CD14-positive monocyte (primary cell): ENCODE results near the gene PLXNA4. TPM values are rescaled to one million over a fixed set of nuclear protein-coding genes. Genes with fewer than 3 reads are reported as not detected.
"Not testable (repeated sequence)": the region's sequence is repeated elsewhere in the genome, so short reads cannot be mapped to it uniquely, and the experiment has no call there.

Experiments used
- DNase-seq, 3 donors: peaks; one replicate each; pipeline ENCODE4 v3.0.0-alpha.2; 2011 to 2022
- H2AFZ ChIP-seq: 2 replicates; pipeline ENCODE4 v1.6.0; 2012; ENCODE audit warnings: mild to moderate bottlenecking, low read depth, low read length, inconsistent platforms; ENCODE audit not compliant: insufficient read depth, poor library complexity, severe bottlenecking
- H3K27ac ChIP-seq, 2 donors: 1 replicate in 1 of 2; 2 replicates in 1 of 2; pipeline ENCODE4 v1.5.1; 2012 to 2013; ENCODE audit warnings: low read length in 2 of 2, control low read depth in 1 of 2, inconsistent platforms in 1 of 2, low read depth in 1 of 2, mild to moderate bottlenecking in 1 of 2
- H3K27me3 ChIP-seq, 2 donors: one replicate each; pipeline versions ENCODE4 v1.6.0 to v1.6.1; 2011 to 2013; ENCODE audit warnings: low read length in 2 of 2; ENCODE audit not compliant: control insufficient read depth in 2 of 2, insufficient read depth in 2 of 2
- H3K36me3 ChIP-seq, 2 donors: replicated peaks in 1 of 2; 1 replicate in 1 of 2; 2 replicates in 1 of 2; pipeline versions ENCODE4 v1.5.1 to v1.6.1; 2012 to 2013; ENCODE audit warnings: low read length in 2 of 2, control low read depth in 1 of 2, inconsistent platforms in 1 of 2, mild to moderate bottlenecking in 1 of 2; ENCODE audit not compliant: insufficient read depth in 2 of 2, control insufficient read depth in 1 of 2
- H3K4me1 ChIP-seq, 2 donors: 1 replicate in 1 of 2; 2 replicates in 1 of 2; pipeline versions ENCODE4 v1.5.1 to v1.6.1; 2012 to 2013; ENCODE audit warnings: low read length in 2 of 2, control low read depth in 1 of 2, inconsistent platforms in 1 of 2, mild to moderate bottlenecking in 1 of 2, moderate library complexity in 1 of 2; ENCODE audit not compliant: insufficient read depth in 2 of 2, control insufficient read depth in 1 of 2
- H3K4me2 ChIP-seq: replicated peaks from 2 replicates; pipeline ENCODE3; 2012; ENCODE audit warnings: low read length, moderate library complexity, mild to moderate bottlenecking; ENCODE audit not compliant: poor library complexity, severe bottlenecking; ENCODE audit errors: extremely low read depth
- H3K4me3 ChIP-seq, 3 experiments: fragments of 200-600 bp in 1 of 3; sonication (generic) in 1 of 3; replicated peaks in 1 of 3; 1 replicate in 2 of 3; 2 replicates in 1 of 3; pipeline ENCODE4 v1.5.1; 2011 to 2013; ENCODE audit warnings: low read length in 3 of 3, mild to moderate bottlenecking in 3 of 3, control low read depth in 2 of 3, low read depth in 2 of 3, inconsistent platforms in 1 of 3, moderate library complexity in 1 of 3
- H3K79me2 ChIP-seq: 2 replicates; pipeline ENCODE4 v1.6.0; 2012; ENCODE audit warnings: mild to moderate bottlenecking, control low read depth, inconsistent platforms, low read length, moderate library complexity; ENCODE audit not compliant: insufficient read depth
- H3K9ac ChIP-seq: 2 replicates; pipeline ENCODE4 v1.6.0; 2017; ENCODE audit warnings: low read length, mild to moderate bottlenecking; ENCODE audit not compliant: insufficient read depth, poor library complexity, severe bottlenecking
- H3K9me3 ChIP-seq, 2 donors: replicated peaks in 1 of 2; 1 replicate in 1 of 2; 2 replicates in 1 of 2; pipeline versions ENCODE4 v1.5.1 to v1.6.1; 2012 to 2013; ENCODE audit warnings: low read length in 2 of 2, control low read depth in 1 of 2; ENCODE audit not compliant: control insufficient read depth in 1 of 2, insufficient read depth in 1 of 2
- H4K20me1 ChIP-seq: 2 replicates; pipeline ENCODE4 v1.6.0; 2012; ENCODE audit warnings: mild to moderate bottlenecking, low read length, control low read depth, moderate library complexity; ENCODE audit not compliant: insufficient read depth
- H3K27ac Mint-ChIP-seq, 7 donors: one replicate each; pipeline ENCODE4 v1.8.0; 2020; ENCODE audit warnings: mild to moderate bottlenecking in 7 of 7, mixed read lengths in 7 of 7, moderate library complexity in 6 of 7, inconsistent platforms in 2 of 7
- H3K27me3 Mint-ChIP-seq, 3 donors: one replicate each; pipeline ENCODE4 v1.8.0; 2021 to 2022; ENCODE audit warnings: low read depth in 3 of 3, mild to moderate bottlenecking in 3 of 3, mixed read lengths in 3 of 3, moderate library complexity in 3 of 3, inconsistent platforms in 1 of 3
- H3K36me3 Mint-ChIP-seq, 2 donors: one replicate each; pipeline ENCODE4 v1.8.0; 2020; ENCODE audit warnings: mixed read lengths in 2 of 2, inconsistent platforms in 1 of 2, mild to moderate bottlenecking in 1 of 2
- H3K4me1 Mint-ChIP-seq: one replicate; pipeline ENCODE4 v1.8.0; 2020; ENCODE audit warnings: mild to moderate bottlenecking, mixed read lengths
- H3K4me3 Mint-ChIP-seq, 2 donors: one replicate each; pipeline ENCODE4 v1.8.0; 2020; ENCODE audit warnings: mild to moderate bottlenecking in 2 of 2, mixed read lengths in 2 of 2, moderate library complexity in 1 of 2
- H3K9me3 Mint-ChIP-seq, 7 donors: one replicate each; pipeline ENCODE4 v1.8.0; 2020 to 2022; ENCODE audit warnings: mixed read lengths in 7 of 7, mild to moderate bottlenecking in 6 of 7, moderate library complexity in 6 of 7, inconsistent platforms in 2 of 7
- WGBS: methylation state at CpG from one replicate; pipeline ENCODE4 v1.1.5; 2013; ENCODE audit warnings: missing lambda C conversion rate; ENCODE audit not compliant: insufficient coverage; 5-methylcytosine and 5-hydroxymethylcytosine counted together
- intact Hi-C, 2 donors: fragments of 100-400 bp; cut with micrococcal nuclease; formaldehyde crosslinking; loops; one replicate each; pipeline versions ENCODE4 v1.15.0 to v1.15.1; 2023
- polyA plus RNA-seq, 3 donors: library from polyadenylated mRNA; depleted of rRNA in 1 of 3; unstranded in 2 of 3; stranded (reverse) in 1 of 3; fragments of 300-500 nt in 2 of 3; fragments of >200 nt in 1 of 3; fragmentation: Illumina TruSeq in 2 of 3; gene quantifications; 1 replicate in 2 of 3; 2 replicates in 1 of 3; pipeline ENCODE4 v1.2.3, GENCODE V29; 2012 to 2021
- TF ChIP-seq, protein P1 (sequence below): fragments of 200-600 bp; IDR thresholded peaks from one replicate; pipeline ENCODE4 v1.8.0; 2022; ENCODE audit warnings: antibody characterized with exemption, mild to moderate bottlenecking

Gene PLXNA4
- polyA plus RNA-seq, 3 donors = not detected

DNA sequence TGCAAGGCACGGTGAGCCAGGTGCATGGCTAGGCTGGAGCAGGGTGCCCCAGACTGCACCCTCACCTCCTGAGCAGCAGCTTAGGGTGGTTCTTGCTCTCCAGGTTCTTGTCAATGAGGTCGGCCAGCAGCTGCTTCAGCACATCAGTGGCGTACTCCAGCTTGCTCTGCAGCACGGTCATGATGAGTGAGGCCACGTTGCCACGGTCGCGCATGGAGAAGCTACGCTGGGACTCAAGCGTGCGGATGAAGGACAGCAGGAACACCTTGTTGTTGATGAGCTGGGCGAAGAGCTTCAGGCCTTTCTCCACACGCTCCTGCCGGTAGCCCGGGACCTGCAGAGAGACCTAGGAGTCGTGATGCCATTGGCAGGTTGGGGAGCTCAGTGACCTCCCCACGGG is 408.0 kb downstream of the PLXNA4 start:
- H3K9me3 Mint-ChIP-seq = peaks cover 0 to 7% (median 0%) of the 10 kb centered on the region in 7 donors
- no peaks in the 10 kb centered on the region for H3K4me1 Mint-ChIP-seq
- Histone ChIP-seq H3K79me2 (no peaks in the 10 kb centered on the region), H3K27me3 (no peaks in the 10 kb centered on the region), H3K4me2 (no peak overlapping the region), H3K9ac (no peak overlapping the region), H4K20me1 (no peaks in the 10 kb centered on the region), H3K9me3 (no peaks in the 10 kb centered on the region), H3K27ac (no peak overlapping the region), H3K4me3 (no peak overlapping the region), H2AFZ (no peak overlapping the region), H3K4me1 (no peaks in the 10 kb centered on the region), H3K36me3 (no peaks in the 10 kb centered on the region)
- peaks cover 5 to 6% (median 6%) of the 10 kb centered on the region in 3 donors for H3K27me3 Mint-ChIP-seq
- peak overlapping the region in 1 of 7 donors; percentile 25 for H3K27ac Mint-ChIP-seq
- WGBS = 94% methylated on average over 17 of the region's 17 CpGs
- DNase-seq = no peak
- intact Hi-C loops = no loop called here
- TF ChIP-seq, protein P1, sequence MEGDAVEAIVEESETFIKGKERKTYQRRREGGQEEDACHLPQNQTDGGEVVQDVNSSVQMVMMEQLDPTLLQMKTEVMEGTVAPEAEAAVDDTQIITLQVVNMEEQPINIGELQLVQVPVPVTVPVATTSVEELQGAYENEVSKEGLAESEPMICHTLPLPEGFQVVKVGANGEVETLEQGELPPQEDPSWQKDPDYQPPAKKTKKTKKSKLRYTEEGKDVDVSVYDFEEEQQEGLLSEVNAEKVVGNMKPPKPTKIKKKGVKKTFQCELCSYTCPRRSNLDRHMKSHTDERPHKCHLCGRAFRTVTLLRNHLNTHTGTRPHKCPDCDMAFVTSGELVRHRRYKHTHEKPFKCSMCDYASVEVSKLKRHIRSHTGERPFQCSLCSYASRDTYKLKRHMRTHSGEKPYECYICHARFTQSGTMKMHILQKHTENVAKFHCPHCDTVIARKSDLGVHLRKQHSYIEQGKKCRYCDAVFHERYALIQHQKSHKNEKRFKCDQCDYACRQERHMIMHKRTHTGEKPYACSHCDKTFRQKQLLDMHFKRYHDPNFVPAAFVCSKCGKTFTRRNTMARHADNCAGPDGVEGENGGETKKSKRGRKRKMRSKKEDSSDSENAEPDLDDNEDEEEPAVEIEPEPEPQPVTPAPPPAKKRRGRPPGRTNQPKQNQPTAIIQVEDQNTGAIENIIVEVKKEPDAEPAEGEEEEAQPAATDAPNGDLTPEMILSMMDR = no peak
- H3K36me3 Mint-ChIP-seq = no peaks in the 10 kb centered on the region
- no peak overlapping the region for H3K4me3 Mint-ChIP-seq

DNA sequence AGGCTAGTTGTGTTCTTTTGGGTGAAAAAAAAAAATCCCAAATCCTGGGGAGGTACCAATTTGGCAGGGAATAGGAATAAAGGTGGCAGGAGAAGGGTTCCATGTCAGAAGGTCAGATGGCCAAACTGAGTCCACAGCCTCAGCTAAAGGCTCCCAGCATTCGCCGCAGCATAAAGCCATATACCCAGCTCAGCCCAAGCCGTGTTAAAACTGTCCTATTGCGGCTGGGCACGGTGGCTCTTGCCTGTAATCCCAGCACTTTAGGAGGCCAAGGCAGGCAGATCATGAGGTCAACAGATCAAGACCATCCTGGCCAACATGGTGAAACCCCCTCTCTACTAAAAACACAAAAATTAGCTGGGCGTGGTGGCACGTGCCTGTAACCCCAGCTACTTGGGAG is 410.6 kb downstream of the PLXNA4 start:
- DNase-seq, H3K27me3 ChIP-seq, H3K4me1 ChIP-seq, H3K27ac Mint-ChIP-seq, H4K20me1 ChIP-seq, H3K36me3 Mint-ChIP-seq, H3K9me3 ChIP-seq, H3K79me2 ChIP-seq, H3K4me1 Mint-ChIP-seq, H3K4me3 Mint-ChIP-seq, H3K4me2 ChIP-seq, H3K9ac ChIP-seq, H2AFZ ChIP-seq, H3K36me3 ChIP-seq, H3K9me3 Mint-ChIP-seq, H3K27me3 Mint-ChIP-seq, intact Hi-C loops, H3K4me3 ChIP-seq, H3K27ac ChIP-seq: not testable (repeated sequence)
- WGBS = 94% methylated on average over 5 of the region's 7 CpGs
